ENCODE data around the gene NGDN.

DNA sequence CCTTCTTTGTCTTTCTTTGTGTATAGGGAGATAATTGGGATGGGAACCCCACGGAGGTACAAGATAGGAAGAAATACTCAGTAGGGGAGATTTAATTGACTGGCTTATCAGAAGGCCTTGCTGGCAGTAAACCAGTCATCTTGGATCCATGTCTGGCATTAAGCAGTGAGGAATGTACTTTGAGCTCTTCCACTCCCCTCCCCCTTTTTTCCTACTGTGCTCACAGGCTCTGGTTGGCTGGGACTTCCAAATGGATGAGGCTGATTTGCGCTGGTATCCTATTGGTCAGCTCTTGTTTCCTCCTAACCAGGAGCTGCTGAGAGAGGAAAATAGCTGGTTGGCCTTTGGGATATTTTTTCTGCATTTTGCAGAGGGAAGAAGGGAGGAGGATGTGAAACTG lies 24.7 kb downstream of the NGDN start:
- TF ChIP-seq RXRA (IDR thresholded peaks at IDR 0.05) (no peak), RAD21 (IDR thresholded peaks at IDR 0.05) (no peak), JUND (IDR thresholded peaks at IDR 0.05) (no peak), FOXA1 (IDR thresholded peaks at IDR 0.05) (no peak), SP1 (IDR thresholded peaks at IDR 0.05) (no peak)
- TF ChIP-seq, protein P1, sequence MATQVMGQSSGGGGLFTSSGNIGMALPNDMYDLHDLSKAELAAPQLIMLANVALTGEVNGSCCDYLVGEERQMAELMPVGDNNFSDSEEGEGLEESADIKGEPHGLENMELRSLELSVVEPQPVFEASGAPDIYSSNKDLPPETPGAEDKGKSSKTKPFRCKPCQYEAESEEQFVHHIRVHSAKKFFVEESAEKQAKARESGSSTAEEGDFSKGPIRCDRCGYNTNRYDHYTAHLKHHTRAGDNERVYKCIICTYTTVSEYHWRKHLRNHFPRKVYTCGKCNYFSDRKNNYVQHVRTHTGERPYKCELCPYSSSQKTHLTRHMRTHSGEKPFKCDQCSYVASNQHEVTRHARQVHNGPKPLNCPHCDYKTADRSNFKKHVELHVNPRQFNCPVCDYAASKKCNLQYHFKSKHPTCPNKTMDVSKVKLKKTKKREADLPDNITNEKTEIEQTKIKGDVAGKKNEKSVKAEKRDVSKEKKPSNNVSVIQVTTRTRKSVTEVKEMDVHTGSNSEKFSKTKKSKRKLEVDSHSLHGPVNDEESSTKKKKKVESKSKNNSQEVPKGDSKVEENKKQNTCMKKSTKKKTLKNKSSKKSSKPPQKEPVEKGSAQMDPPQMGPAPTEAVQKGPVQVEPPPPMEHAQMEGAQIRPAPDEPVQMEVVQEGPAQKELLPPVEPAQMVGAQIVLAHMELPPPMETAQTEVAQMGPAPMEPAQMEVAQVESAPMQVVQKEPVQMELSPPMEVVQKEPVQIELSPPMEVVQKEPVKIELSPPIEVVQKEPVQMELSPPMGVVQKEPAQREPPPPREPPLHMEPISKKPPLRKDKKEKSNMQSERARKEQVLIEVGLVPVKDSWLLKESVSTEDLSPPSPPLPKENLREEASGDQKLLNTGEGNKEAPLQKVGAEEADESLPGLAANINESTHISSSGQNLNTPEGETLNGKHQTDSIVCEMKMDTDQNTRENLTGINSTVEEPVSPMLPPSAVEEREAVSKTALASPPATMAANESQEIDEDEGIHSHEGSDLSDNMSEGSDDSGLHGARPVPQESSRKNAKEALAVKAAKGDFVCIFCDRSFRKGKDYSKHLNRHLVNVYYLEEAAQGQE (IDR thresholded peaks at IDR 0.05) = no peak
- TF ChIP-seq, protein P2, sequence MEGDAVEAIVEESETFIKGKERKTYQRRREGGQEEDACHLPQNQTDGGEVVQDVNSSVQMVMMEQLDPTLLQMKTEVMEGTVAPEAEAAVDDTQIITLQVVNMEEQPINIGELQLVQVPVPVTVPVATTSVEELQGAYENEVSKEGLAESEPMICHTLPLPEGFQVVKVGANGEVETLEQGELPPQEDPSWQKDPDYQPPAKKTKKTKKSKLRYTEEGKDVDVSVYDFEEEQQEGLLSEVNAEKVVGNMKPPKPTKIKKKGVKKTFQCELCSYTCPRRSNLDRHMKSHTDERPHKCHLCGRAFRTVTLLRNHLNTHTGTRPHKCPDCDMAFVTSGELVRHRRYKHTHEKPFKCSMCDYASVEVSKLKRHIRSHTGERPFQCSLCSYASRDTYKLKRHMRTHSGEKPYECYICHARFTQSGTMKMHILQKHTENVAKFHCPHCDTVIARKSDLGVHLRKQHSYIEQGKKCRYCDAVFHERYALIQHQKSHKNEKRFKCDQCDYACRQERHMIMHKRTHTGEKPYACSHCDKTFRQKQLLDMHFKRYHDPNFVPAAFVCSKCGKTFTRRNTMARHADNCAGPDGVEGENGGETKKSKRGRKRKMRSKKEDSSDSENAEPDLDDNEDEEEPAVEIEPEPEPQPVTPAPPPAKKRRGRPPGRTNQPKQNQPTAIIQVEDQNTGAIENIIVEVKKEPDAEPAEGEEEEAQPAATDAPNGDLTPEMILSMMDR (IDR thresholded peaks at IDR 0.05; ENCODE audit: low read depth, low read length, missing input control) = no peak
- TF ChIP-seq, protein P3, sequence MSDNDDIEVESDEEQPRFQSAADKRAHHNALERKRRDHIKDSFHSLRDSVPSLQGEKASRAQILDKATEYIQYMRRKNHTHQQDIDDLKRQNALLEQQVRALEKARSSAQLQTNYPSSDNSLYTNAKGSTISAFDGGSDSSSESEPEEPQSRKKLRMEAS (IDR thresholded peaks at IDR 0.05) = no peak
- TF ChIP-seq, protein P4, sequence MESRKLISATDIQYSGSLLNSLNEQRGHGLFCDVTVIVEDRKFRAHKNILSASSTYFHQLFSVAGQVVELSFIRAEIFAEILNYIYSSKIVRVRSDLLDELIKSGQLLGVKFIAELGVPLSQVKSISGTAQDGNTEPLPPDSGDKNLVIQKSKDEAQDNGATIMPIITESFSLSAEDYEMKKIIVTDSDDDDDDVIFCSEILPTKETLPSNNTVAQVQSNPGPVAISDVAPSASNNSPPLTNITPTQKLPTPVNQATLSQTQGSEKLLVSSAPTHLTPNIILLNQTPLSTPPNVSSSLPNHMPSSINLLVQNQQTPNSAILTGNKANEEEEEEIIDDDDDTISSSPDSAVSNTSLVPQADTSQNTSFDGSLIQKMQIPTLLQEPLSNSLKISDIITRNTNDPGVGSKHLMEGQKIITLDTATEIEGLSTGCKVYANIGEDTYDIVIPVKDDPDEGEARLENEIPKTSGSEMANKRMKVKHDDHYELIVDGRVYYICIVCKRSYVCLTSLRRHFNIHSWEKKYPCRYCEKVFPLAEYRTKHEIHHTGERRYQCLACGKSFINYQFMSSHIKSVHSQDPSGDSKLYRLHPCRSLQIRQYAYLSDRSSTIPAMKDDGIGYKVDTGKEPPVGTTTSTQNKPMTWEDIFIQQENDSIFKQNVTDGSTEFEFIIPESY (IDR thresholded peaks at IDR 0.05) = no peak

Measured in liver (tissue), 3 donors.